OCI-LY3 (cell line): ENCODE data around the gene ASMT.
"Not testable (repeated sequence)": the region's sequence is repeated elsewhere in the genome, so short reads cannot be mapped to it uniquely, and the experiment has no call there.

Experiments used
- H2AFZ ChIP-seq: fragments of 200-600, 300-600 bp; shearing (Covaris generic); 2 replicates; pipeline ENCODE4 v1.6.0; 2014; ENCODE audit warnings: antibody characterized with exemption, low read depth, low read length
- H3K27ac ChIP-seq: fragments of 200-600, 300-600 bp; sonication (generic); 2 replicates; pipeline ENCODE4 v1.5.1; 2014; ENCODE audit warnings: mild to moderate bottlenecking, low read length, moderate library complexity, mixed read lengths
- H3K27me3 ChIP-seq: fragments of 200-600, 300-600 bp; sonication (generic); 2 replicates; pipeline ENCODE4 v1.6.1; 2014; ENCODE audit warnings: low read depth, low read length, mixed read lengths
- H3K36me3 ChIP-seq: fragments of 200-600, 300-600 bp; sonication (generic); replicated peaks from 2 replicates; pipeline ENCODE3; 2014; ENCODE audit warnings: low read depth, low read length, mixed read lengths
- H3K4me1 ChIP-seq: fragments of 300-600, 200-600 bp; sonication (generic); 2 replicates; pipeline ENCODE4 v1.6.1; 2014; ENCODE audit warnings: low read length, mixed read lengths
- H3K4me2 ChIP-seq: fragments of 200-600, 300-600 bp; sonication (generic); 2 replicates; pipeline ENCODE4 v1.6.1; 2014; ENCODE audit warnings: low read length, mixed read lengths
- H3K4me3 ChIP-seq: fragments of 300-600, 200-600 bp; sonication (generic); 2 replicates; pipeline ENCODE4 v1.5.1; 2014; ENCODE audit warnings: antibody characterized with exemption, mild to moderate bottlenecking, low read length, moderate library complexity
- H3K79me2 ChIP-seq: fragments of 300-600, 200-600 bp; shearing (Covaris generic); 2 replicates; pipeline ENCODE4 v1.6.1; 2014; ENCODE audit warnings: mild to moderate bottlenecking, low read length, mixed read lengths
- H3K9ac ChIP-seq: fragments of 300-600, 200-600 bp; shearing (Covaris generic); 2 replicates; pipeline ENCODE4 v1.6.0; 2014; ENCODE audit warnings: mild to moderate bottlenecking, low read length, moderate library complexity
- H3K9me3 ChIP-seq: fragments of 200-600, 300-600 bp; shearing (Covaris generic); 2 replicates; pipeline ENCODE4 v1.6.1; 2014; ENCODE audit warnings: low read length, mixed read lengths; ENCODE audit not compliant: insufficient read depth
- H4K20me1 ChIP-seq: fragments of 200-600, 300-600 bp; sonication (generic); 2 replicates; pipeline ENCODE4 v1.6.1; 2016; ENCODE audit warnings: low read length, mixed read lengths; ENCODE audit not compliant: insufficient read depth
- CTCF ChIP-seq: fragments of 200-600, 300-600 bp; sonication (generic); IDR thresholded peaks from 2 replicates; pipeline ENCODE4 v1.5.1; 2014; ENCODE audit warnings: antibody characterized with exemption, low read length, low read depth
- EZH2phosphoT487 ChIP-seq: fragments of 200-600 bp; shearing (Covaris generic); IDR thresholded peaks from 2 replicates; pipeline ENCODE4 v1.6.1; 2018; ENCODE audit warnings: antibody characterized with exemption, mixed run types, low read depth

ASMT gene

GRCh38 chrX:1673337-1673736 is 58.5 kb downstream of the ASMT start:
- H3K9ac ChIP-seq = no peak overlapping the region
- no peak overlapping the region for H3K27ac ChIP-seq
- H4K20me1 ChIP-seq = no peaks in the 10 kb centered on the region
- H3K9me3 ChIP-seq = no peaks in the 10 kb centered on the region
- no peak overlapping the region for H3K4me3 ChIP-seq
- no peak overlapping the region for H3K4me2 ChIP-seq
- peaks cover 9% of the 10 kb centered on the region for H3K4me1 ChIP-seq
- H2AFZ ChIP-seq = no peak overlapping the region
- no peaks in the 10 kb centered on the region for H3K79me2 ChIP-seq
- no peaks in the 10 kb centered on the region for H3K27me3 ChIP-seq
- TF ChIP-seq EZH2phosphoT487 = no peak
- peak; percentile 80 for TF ChIP-seq CTCF
- H3K36me3 ChIP-seq = peaks cover 28% of the 10 kb centered on the region

GRCh38 chrX:1676866-1677265 is 62.0 kb downstream of the ASMT start:
- no peaks in the 10 kb centered on the region for H3K27me3 ChIP-seq
- H3K4me2 ChIP-seq = no peak overlapping the region
- no peak overlapping the region for H3K27ac ChIP-seq
- no peak overlapping the region for H3K4me3 ChIP-seq
- no peaks in the 10 kb centered on the region for H3K9me3 ChIP-seq
- H3K4me1 ChIP-seq = peaks cover 33% of the 10 kb centered on the region
- no peak overlapping the region for H2AFZ ChIP-seq
- no peak overlapping the region for H3K9ac ChIP-seq
- H4K20me1 ChIP-seq = no peaks in the 10 kb centered on the region
- no peaks in the 10 kb centered on the region for H3K79me2 ChIP-seq
- peaks cover 24% of the 10 kb centered on the region for H3K36me3 ChIP-seq
- TF ChIP-seq CTCF = no peak

GRCh38 chrX:1679238-1679637 is 64.4 kb downstream of the ASMT start:
- no peaks in the 10 kb centered on the region; the same call in 1 of the 2 replicates for H3K79me2 ChIP-seq
- H2AFZ ChIP-seq = no peak overlapping the region
- peaks cover 21% of the 10 kb centered on the region for H3K36me3 ChIP-seq
- no peaks in the 10 kb centered on the region for H3K9me3 ChIP-seq
- peaks cover 33% of the 10 kb centered on the region for H3K4me1 ChIP-seq
- peak overlapping the region; percentile 67 for H3K4me2 ChIP-seq
- peaks cover 4% of the 10 kb centered on the region; the same call in 1 of the 2 replicates for H4K20me1 ChIP-seq
- H3K9ac ChIP-seq = peak overlapping the region; percentile 33; the same call in 1 of the 2 replicates
- peak overlapping the region; percentile 64 for H3K4me3 ChIP-seq
- TF ChIP-seq EZH2phosphoT487 = no peak
- no peak for TF ChIP-seq CTCF
- no peaks in the 10 kb centered on the region for H3K27me3 ChIP-seq
- H3K27ac ChIP-seq = peak overlapping the region; percentile 46

GRCh38 chrX:1681439-1681838 is 66.6 kb downstream of the ASMT start:
- H3K4me3 ChIP-seq = no peak overlapping the region
- H3K4me1 ChIP-seq = peaks cover 33% of the 10 kb centered on the region
- peaks cover 4% of the 10 kb centered on the region; the same call in 1 of the 2 replicates for H4K20me1 ChIP-seq
- no peaks in the 10 kb centered on the region for H3K27me3 ChIP-seq
- no peak overlapping the region for H3K9ac ChIP-seq
- TF ChIP-seq EZH2phosphoT487 = no peak
- no peak for TF ChIP-seq CTCF
- peaks cover 21% of the 10 kb centered on the region for H3K36me3 ChIP-seq
- H3K4me2 ChIP-seq = no peak overlapping the region
- no peaks in the 10 kb centered on the region for H3K9me3 ChIP-seq
- H3K27ac ChIP-seq = no peak overlapping the region
- H2AFZ ChIP-seq = no peak overlapping the region
- H3K79me2 ChIP-seq = no peaks in the 10 kb centered on the region; the same call in 1 of the 2 replicates

- not testable (repeated sequence) for H3K27me3 ChIP-seq, H4K20me1 ChIP-seq, H2AFZ ChIP-seq, H3K27ac ChIP-seq, H3K79me2 ChIP-seq, H3K9me3 ChIP-seq, H3K4me3 ChIP-seq, H3K4me2 ChIP-seq, H3K9ac ChIP-seq
- H3K4me1 ChIP-seq = peaks cover 33% of the 10 kb centered on the region
- H3K36me3 ChIP-seq = peaks cover 23% of the 10 kb centered on the region
These were observed 67.0 kb downstream of the ASMT start for GRCh38 chrX:1681856-1682255.

- peaks cover 27% of the 10 kb centered on the region for H3K4me1 ChIP-seq
- H3K27me3 ChIP-seq, H4K20me1 ChIP-seq, H3K79me2 ChIP-seq, H3K9ac ChIP-seq, H3K4me3 ChIP-seq, H2AFZ ChIP-seq, H3K4me2 ChIP-seq, H3K9me3 ChIP-seq, H3K27ac ChIP-seq: not testable (repeated sequence)
- H3K36me3 ChIP-seq = peaks cover 20% of the 10 kb centered on the region
These were observed 67.6 kb downstream of the ASMT start for GRCh38 chrX:1682501-1682900.

- not testable (repeated sequence) for H4K20me1 ChIP-seq, H3K27ac ChIP-seq, H3K9me3 ChIP-seq, H3K79me2 ChIP-seq, H2AFZ ChIP-seq, H3K4me2 ChIP-seq, H3K9ac ChIP-seq, H3K4me1 ChIP-seq, H3K27me3 ChIP-seq, H3K4me3 ChIP-seq
- peaks cover 17% of the 10 kb centered on the region for H3K36me3 ChIP-seq
These were observed 70.0 kb downstream of the ASMT start for GRCh38 chrX:1684883-1685282.
